HUES64 (cell line): ENCODE data around the gene MEIS1.

Source experiments
- H3K27ac ChIP-seq: 2 replicates; pipeline ENCODE4 v1.7.0; 2013; ENCODE audit warnings: low read depth, low read length, inconsistent platforms
- H3K27me3 ChIP-seq: 2 replicates; pipeline ENCODE4 v1.6.1; 2013; ENCODE audit warnings: mild to moderate bottlenecking, low read length; ENCODE audit not compliant: insufficient read depth
- H3K36me3 ChIP-seq: 2 replicates; pipeline ENCODE4 v1.6.1; 2013; ENCODE audit warnings: mild to moderate bottlenecking, low read length; ENCODE audit not compliant: insufficient read depth
- H3K4me1 ChIP-seq: 2 replicates; pipeline ENCODE4 v1.6.1; 2013; ENCODE audit warnings: mild to moderate bottlenecking, low read length, moderate library complexity; ENCODE audit not compliant: insufficient read depth
- H3K4me3 ChIP-seq: 2 replicates; pipeline ENCODE4 v1.5.1; 2013; ENCODE audit warnings: mild to moderate bottlenecking, low read length, moderate library complexity
- H3K9ac ChIP-seq: 2 replicates; pipeline ENCODE4 v1.6.1; 2013; ENCODE audit warnings: mild to moderate bottlenecking, low read depth, low read length
- H3K9me3 ChIP-seq: 2 replicates; pipeline ENCODE4 v1.6.1; 2013; ENCODE audit warnings: low read depth, low read length; ENCODE audit not compliant: insufficient read depth
- WGBS: fragments of 150-250, 120-280 bp; methylation state at CpG from one replicate; pipeline ENCODE4 v1.1.7; 2013; ENCODE audit warnings: missing lambda C conversion rate; 5-methylcytosine and 5-hydroxymethylcytosine counted together

The MEIS1 gene

GRCh38 chr2:66545258-66545657, 110.3 kb downstream of the MEIS1 start:
- no peaks in the 10 kb centered on the region for H3K36me3 ChIP-seq
- no peak overlapping the region for H3K27ac ChIP-seq
- H3K27me3 ChIP-seq: no peaks in the 10 kb centered on the region
- no peak overlapping the region for H3K9ac ChIP-seq
- H3K9me3 ChIP-seq: no peaks in the 10 kb centered on the region
- H3K4me1 ChIP-seq: peaks cover 18% of the 10 kb centered on the region
- no peak overlapping the region for H3K4me3 ChIP-seq

GRCh38 chr2:66547118-66547517, 112.2 kb downstream of the MEIS1 start:
- 89% methylated on average over 1 of the region's 2 CpGs for WGBS
- Histone ChIP-seq H3K4me1 (peaks cover 12% of the 10 kb centered on the region), H3K36me3 (no peaks in the 10 kb centered on the region)

GRCh38 chr2:66547887-66548286, 113.0 kb downstream of the MEIS1 start:
- no peak overlapping the region for H3K27ac ChIP-seq
- no peak overlapping the region for H3K9ac ChIP-seq
- no peaks in the 10 kb centered on the region for H3K36me3 ChIP-seq
- H3K9me3 ChIP-seq: no peaks in the 10 kb centered on the region
- peaks cover 12% of the 10 kb centered on the region for H3K4me1 ChIP-seq
- no peak overlapping the region for H3K4me3 ChIP-seq
- WGBS: 69% methylated on average over 2 of the region's 2 CpGs
- H3K27me3 ChIP-seq: no peaks in the 10 kb centered on the region

More at GRCh38 chr2:66547118-66547517, 112.2 kb downstream of the MEIS1 start:
- H3K9ac ChIP-seq: no peak overlapping the region
- H3K4me3 ChIP-seq: no peak overlapping the region
- no peaks in the 10 kb centered on the region for H3K27me3 ChIP-seq
- no peak overlapping the region for H3K27ac ChIP-seq
- H3K9me3 ChIP-seq: no peaks in the 10 kb centered on the region

GRCh38 chr2:66548422-66548821, 113.5 kb downstream of the MEIS1 start:
- Histone ChIP-seq H3K4me1 (peaks cover 9% of the 10 kb centered on the region), H3K27me3 (no peaks in the 10 kb centered on the region), H3K9ac (no peak overlapping the region), H3K27ac (no peak overlapping the region), H3K4me3 (no peak overlapping the region), H3K9me3 (no peaks in the 10 kb centered on the region), H3K36me3 (no peaks in the 10 kb centered on the region)
- 95% methylated on average over 2 of the region's 3 CpGs for WGBS

DNA sequence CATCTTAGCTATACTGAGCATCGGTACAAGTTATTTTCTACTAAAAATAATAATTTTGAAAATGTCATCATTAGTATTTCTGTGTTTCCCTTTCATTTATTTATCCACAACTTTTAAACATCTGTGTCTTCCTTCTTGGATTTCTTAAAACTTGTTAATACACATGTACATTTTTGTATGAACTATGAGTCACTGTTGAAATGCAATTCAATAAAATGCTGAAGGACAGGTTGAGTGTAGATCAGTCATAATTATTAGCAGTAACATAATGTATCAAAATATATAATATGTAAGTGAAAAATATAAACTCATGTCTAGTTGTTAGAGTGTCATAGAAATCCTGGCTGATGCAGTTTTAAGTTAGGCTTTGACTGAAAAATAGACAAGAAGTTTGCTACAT, 115.9 kb downstream of the MEIS1 start:
- no peak overlapping the region for H3K4me3 ChIP-seq
- peaks cover 6% of the 10 kb centered on the region for H3K4me1 ChIP-seq
- WGBS: no CpG with 5 or more reads among the region's 1 CpG
- H3K27me3 ChIP-seq: no peaks in the 10 kb centered on the region
- no peak overlapping the region for H3K9ac ChIP-seq
- H3K27ac ChIP-seq: no peak overlapping the region
- no peaks in the 10 kb centered on the region for H3K36me3 ChIP-seq
- no peaks in the 10 kb centered on the region for H3K9me3 ChIP-seq

DNA sequence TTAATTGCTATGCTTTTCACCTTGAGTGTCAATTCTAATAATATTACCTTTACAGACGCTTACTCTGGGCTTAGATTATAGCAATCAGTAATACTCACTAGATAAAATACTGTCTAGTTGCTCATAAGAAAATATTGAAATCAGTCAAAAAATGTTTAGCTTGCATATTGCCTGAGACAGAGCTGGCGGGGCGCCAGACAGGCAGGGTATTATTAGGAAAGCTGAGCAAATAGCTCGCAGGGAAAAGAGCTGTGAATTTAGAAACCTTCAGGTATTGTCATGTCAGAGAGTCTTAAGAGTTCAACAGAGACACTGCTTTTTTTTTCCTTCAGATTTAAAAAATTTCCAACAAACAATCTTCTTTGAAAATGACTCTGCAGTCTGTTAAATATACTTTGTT, 118.4 kb downstream of the MEIS1 start:
- no peak overlapping the region for H3K4me3 ChIP-seq
- H3K9ac ChIP-seq: no peak overlapping the region
- peaks cover 6% of the 10 kb centered on the region for H3K4me1 ChIP-seq
- H3K9me3 ChIP-seq: no peaks in the 10 kb centered on the region
- WGBS: 66% methylated on average over 3 of the region's 4 CpGs
- no peak overlapping the region for H3K27ac ChIP-seq
- H3K36me3 ChIP-seq: no peaks in the 10 kb centered on the region
- H3K27me3 ChIP-seq: no peaks in the 10 kb centered on the region

GRCh38 chr2:66555091-66555490, 120.2 kb downstream of the MEIS1 start:
- Histone ChIP-seq H3K27ac (no peak overlapping the region), H3K4me3 (no peak overlapping the region), H3K9ac (no peak overlapping the region), H3K36me3 (no peaks in the 10 kb centered on the region), H3K27me3 (no peaks in the 10 kb centered on the region), H3K4me1 (peaks cover 6% of the 10 kb centered on the region), H3K9me3 (no peaks in the 10 kb centered on the region)
- no CpG with 5 or more reads among the region's 4 CpGs for whole genome bisulfite sequencing

DNA sequence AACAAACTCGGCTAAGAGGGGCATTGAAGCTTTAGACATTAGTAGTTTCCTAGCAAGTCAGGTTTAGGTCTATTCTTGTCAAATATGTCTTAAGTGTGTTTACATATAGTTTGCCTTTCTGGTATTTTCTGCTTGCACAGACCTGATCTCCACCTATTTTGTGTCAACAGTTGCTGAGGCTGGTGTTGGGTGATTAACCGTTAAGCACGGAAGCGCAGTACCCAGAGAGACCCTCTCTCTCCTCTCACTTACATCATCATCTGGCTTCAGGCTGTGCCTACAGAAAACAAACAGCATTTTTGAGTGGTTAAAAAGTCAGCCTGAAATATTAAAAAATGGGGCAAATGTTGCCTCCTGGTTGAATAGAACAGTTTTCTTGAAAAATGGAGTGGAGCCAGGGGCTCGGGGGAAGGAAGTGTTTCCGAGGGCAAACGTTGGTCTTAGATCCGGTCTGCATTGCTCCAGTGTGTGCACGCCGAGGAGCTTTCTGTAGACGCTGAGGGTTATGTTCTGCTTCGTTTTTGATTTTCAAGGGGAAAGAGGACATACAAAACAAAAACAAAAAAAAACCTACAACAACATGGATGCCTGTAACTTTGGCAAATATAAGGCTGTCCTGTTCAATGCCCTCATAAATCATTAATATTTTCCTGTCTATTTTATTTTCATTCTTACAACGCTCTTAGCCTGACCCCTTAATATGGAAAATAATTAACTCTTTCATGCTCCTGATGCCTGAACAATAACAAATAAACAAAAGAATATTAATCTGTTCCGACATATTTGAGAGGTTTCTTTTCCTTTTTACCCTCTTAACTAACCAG, 120.8 kb downstream of the MEIS1 start:
- H3K27ac ChIP-seq: no peak overlapping the region
- no peak overlapping the region for H3K9ac ChIP-seq
- H3K9me3 ChIP-seq: no peaks in the 10 kb centered on the region
- H3K27me3 ChIP-seq: no peaks in the 10 kb centered on the region
- 89% methylated on average over 13 of the region's 14 CpGs for WGBS
- peaks cover 6% of the 10 kb centered on the region for H3K4me1 ChIP-seq
- no peaks in the 10 kb centered on the region for H3K36me3 ChIP-seq
- H3K4me3 ChIP-seq: no peak overlapping the region

GRCh38 chr2:66559672-66560071, 124.7 kb downstream of the MEIS1 start:
- 97% methylated on average over 1 of the region's 1 CpG for WGBS
- Histone ChIP-seq H3K4me1 (peaks cover 24% of the 10 kb centered on the region), H3K27ac (no peak overlapping the region), H3K36me3 (no peaks in the 10 kb centered on the region), H3K27me3 (no peaks in the 10 kb centered on the region), H3K9me3 (no peaks in the 10 kb centered on the region), H3K4me3 (no peak overlapping the region), H3K9ac (no peak overlapping the region)

- no peaks in the 10 kb centered on the region for H3K27me3 ChIP-seq
- H3K4me1 ChIP-seq: peaks cover 24% of the 10 kb centered on the region
- 100% methylated on average over 1 of the region's 2 CpGs for WGBS
- H3K4me3 ChIP-seq: no peak overlapping the region
- H3K9me3 ChIP-seq: no peaks in the 10 kb centered on the region
- H3K9ac ChIP-seq: no peak overlapping the region
- no peak overlapping the region for H3K27ac ChIP-seq
- no peaks in the 10 kb centered on the region for H3K36me3 ChIP-seq
These were observed 125.8 kb downstream of the MEIS1 start for GRCh38 chr2:66560683-66561082.

DNA sequence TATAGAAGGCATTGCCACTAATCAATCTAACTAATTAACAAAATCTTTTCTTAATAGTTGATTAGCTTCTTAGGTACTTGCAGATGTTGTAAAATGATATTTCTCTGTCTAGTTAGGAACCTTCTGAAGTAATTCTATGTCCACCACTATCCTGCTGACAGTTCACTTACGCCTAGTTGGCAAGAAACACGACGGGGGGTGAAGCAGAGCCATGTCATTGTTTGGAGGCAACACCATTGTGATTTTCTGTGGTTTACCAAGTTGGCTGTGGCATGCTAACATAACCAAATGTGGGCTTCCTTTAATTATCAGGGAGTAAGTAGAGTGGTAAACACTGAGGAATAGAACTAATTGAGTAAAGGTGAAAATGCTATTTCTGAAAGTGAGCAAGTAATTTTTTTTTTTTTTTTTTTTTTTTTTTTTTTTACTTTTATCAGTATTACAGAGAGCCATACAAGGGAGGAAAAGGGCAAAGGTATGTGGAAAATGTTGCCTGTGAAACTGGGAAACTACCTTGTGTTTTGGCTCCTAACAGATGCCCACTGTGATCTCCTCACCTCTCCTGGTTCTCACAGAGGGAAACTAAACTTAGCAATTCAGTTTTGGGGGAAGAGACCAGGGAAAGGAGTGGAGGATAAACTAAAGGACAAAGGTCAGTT, 126.8 kb downstream of the MEIS1 start:
- Histone ChIP-seq H3K4me3 (no peak overlapping the region), H3K9ac (no peak overlapping the region), H3K27ac (peak overlapping the region; percentile 55), H3K36me3 (no peaks in the 10 kb centered on the region), H3K27me3 (no peaks in the 10 kb centered on the region), H3K9me3 (no peaks in the 10 kb centered on the region), H3K4me1 (peaks cover 25% of the 10 kb centered on the region)
- 40% methylated on average over 3 of the region's 3 CpGs for WGBS
